HG03064 (cell line): ENCODE results near the gene FDXR.

Experiments
- ATAC-seq: cut with Tn5 transposase; IDR thresholded peaks from one replicate; pipeline ENCODE4 v1.9.1; 2021; ENCODE audit warnings: low read depth; ENCODE audit not compliant: unreplicated experiment

Gene FDXR

GRCh38 chr17:74860229-74860871 lies 12.4 kb downstream of the FDXR start:
- no peak for ATAC-seq

DNA sequence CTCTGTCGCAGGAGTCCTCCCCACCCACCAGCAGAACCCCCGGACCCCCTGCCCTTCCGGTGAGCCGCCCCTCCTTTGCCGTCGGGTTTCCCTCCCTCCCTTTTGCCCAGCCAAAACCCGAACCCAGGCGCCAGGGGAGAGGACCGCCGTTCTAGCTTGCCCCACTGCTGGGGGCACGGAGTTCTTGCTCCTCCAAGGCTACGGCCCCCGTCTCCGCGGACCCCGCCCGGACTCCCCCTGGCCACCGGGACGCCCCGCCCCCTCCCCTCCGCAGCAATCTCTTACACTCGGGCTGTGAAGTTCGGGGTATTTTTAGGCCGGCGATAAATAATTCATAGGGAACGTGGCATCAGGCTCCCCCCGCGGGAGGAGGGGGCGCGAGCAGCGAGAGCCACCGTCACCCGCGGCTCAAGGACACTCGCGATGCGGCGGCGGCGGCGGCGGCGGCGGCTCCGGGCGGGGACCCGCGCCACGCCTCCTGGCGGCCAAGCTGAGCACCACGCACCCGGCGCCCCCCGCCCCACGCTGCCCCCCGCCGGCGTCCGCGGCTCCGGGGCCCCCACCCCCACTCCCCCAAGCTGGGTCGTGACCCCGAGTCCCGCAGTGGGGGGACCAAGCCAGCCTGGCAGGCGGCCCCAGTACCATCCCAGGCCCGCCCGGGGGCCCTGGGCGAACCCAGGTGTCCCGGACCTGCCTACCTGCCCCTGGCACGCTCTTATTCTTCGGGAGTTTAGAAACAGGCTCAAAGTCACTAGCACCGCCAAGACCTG lies 13.2 kb downstream of the FDXR start, which contains the start of gene GRIN2C:
TSS of gene GRIN2C (minus strand) at position 427 of the 770 bp plus-strand sequence. CDS start 4,793 bp downstream, outside the sequence.
- ATAC-seq, result no peak

GRCh38 chr17:74858672-74859458 lies 13.9 kb downstream of the FDXR start:
- no peak for ATAC-seq

- no peak for ATAC-seq
Observed at GRCh38 chr17:74857191-74857590, 15.6 kb downstream of the FDXR start.

DNA sequence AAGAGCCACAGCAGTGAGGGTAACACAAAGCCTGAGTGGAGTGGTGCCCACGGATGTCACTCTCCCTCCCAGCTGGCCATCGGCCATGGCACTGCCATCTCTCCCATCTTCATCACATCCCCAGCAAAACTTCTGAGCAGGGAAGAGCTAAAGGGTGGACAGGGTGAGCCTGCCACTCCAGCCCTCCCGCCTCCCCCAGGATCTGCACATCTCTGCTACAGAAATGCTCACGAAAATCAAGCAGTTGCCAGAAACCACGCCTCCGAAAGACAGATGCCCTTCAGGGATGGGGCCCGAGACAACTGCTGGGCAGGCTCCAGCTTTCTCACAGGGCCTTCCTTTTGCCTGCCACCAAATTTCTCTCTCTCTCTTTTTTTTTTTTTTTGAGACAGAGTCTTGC lies 16.7 kb downstream of the FDXR start:
- ATAC-seq, result no peak

- no peak for ATAC-seq
Observed at GRCh38 chr17:74855323-74855722, 17.5 kb downstream of the FDXR start.

DNA sequence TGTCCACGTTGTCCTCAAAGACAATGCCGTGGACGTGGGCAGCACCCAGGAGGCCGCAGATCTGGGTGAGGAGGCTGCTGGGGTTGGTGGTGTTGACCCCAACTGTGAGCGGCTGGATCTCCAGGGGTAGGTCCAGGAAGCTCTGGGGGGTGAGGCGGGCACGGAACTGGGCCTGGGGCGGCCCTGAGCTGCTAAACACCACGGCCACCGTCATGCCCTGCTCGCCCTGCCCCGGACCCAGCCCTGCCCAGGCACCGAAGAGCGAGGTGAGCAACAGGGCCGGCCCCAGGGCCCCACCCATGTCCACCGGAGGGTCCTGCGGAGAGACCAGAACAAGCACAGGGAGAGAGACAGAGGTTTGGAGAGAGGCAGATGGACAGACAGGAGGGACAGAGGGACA lies 18.0 kb downstream of the FDXR start:
- ATAC-seq, result no peak

GRCh38 chr17:74853669-74854068 lies 19.1 kb downstream of the FDXR start:
- no peak for ATAC-seq

GRCh38 chr17:74853048-74853397 lies 19.8 kb downstream of the FDXR start:
- ATAC-seq, result no peak

DNA sequence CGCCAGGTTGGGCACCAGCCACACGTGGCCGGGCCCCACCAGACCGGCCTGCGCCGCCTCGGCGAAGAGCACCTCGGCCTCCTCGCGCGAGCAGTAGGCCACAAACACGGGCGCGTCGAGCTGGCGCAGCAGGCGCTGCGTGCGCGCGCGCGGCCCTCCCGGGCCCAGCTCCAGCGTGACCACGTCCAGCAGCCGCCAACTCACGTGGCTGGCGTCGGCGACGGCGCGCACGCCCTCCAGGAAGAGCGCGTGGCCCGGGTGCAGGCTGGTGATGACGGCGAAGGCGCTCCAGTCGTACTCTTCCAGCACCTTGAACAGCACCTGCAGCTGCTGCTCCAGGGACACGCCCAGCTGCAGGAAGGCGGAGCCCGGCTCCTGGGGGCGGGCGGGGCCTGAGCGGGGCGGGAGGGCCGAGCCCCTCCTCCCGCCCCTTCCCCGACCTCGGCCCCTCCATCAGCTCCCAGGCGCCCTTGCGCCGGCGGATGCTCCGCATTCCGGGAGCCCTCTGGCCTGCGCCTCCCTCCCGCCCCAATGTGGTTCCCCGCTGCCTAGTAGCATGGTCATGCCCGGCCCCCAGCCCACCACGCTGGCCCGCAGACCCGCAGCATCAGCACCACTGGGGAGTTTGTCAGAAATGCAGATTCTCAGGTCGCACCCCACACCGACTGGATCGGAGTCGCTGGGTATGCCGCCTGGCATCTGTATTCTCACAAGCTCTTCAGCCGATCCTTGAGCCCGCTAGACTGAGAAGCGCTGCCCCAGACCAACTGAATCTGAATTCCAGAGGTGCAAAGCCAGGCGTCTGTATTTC lies 20.4 kb downstream of the FDXR start:
- ATAC-seq, result no peak

- no peak for ATAC-seq
Observed at GRCh38 chr17:74851612-74852236, 21.1 kb downstream of the FDXR start.

DNA sequence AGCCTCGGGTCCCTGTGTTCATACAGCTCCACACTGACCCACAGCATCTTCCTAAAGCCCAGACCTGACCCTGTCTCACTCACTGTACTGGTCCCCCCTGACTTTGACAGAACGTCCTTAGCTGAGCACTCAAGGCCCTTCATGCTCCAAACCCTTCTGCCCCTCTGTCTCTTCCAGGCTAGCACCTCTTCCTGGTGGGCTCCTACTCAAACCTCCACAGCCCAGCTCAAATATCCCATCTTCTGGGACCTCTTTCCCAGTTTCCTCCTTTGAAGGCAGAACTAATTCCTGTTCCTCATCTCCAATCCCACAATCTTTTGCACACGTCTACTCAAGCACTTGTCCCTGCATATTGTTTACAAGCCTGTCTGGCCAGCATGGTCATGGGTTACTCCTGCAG lies 21.9 kb downstream of the FDXR start:
- ATAC-seq, result no peak

DNA sequence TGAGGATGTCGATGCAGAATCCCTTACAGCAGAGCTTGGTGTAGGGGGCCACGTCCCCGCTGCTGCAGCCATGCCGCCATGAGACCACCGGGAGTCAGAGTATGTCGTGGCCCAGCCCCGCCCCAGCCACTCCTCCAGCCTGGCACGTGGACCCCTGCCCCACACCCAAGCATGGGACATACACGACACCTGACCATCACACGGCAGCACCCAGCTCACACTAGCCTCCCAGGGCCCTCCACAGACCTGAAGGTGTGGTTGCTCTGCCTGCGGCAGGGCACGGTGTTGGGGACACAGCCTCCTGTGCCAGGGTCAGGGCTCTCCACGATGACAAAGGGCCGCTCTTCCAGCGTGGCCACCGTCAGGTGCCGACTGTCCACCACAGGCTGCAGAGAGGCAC lies 22.5 kb downstream of the FDXR start:
- no peak for ATAC-seq

DNA sequence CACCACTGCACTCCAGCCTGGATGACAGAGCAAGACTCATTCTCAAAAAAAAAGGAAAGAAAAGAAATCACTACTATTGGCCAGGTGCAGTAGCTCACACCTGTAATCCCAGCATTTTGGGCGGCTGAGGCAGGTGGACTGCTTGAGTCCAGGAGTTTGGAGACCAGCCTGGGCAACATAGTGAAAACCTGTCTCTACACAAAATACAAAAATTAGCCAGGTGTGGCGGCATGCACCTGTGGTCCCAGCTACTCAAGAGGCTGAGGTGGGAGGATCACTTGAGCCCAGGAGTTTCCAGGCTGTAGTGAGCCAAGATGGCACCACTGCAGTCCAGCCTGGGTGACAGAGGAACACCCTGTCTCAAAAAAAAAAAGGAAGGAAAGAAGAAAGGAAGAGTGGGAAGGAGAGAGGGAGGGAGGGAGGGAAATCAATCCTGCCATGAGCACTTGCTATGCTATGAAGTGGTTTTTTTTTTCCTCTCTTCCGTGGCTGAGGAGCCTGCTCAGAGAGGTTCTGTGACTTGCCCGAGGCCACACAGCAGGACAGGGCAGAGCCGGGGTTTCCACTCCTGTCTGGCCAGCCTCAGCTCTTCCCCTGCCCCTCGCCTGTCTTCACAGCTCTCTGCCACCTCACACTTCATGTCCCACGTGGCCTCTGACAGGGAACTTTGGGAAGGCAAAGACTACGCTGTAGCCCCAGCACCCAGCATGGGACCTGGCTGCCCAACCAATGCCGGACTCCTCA lies 24.0 kb downstream of the FDXR start:
- no peak for ATAC-seq

DNA sequence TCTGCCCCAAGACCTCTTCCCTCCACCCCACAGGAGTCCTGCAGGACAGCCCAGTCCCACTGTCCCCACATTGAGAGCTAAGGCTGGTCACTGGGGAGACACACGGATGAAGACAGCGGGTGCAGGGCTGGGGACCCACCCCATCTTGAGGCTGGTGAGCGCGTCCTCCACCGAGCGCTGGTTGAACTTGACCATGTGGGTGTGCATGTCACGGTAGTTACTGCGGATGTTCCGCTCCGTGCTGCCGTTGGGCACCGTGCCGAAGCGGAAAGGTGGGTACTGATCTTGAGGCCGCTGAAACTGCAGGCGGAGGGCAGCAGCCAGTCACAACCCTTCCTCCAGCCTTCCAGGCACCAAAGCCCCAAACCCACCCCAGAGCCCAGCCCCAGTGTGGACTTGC lies 26.2 kb downstream of the FDXR start:
- no peak for ATAC-seq

DNA sequence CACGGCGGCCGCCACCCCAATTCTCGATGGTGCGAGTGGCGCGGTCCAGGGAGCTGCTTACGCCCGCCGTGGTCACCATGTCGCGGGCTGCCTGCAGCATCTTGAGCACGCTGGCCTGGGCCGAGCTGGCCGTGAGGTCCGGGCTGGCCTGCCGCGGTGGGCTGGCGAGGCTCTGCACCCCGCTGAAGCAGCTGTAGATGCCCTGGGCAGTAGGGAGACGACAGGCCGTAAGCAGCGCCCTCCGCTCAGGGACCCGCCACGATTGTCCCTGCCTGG lies 29.5 kb downstream of the FDXR start:
- no peak for ATAC-seq

- ATAC-seq, result no peak
Observed at GRCh38 chr17:74842599-74843351, 30.0 kb downstream of the FDXR start.

DNA sequence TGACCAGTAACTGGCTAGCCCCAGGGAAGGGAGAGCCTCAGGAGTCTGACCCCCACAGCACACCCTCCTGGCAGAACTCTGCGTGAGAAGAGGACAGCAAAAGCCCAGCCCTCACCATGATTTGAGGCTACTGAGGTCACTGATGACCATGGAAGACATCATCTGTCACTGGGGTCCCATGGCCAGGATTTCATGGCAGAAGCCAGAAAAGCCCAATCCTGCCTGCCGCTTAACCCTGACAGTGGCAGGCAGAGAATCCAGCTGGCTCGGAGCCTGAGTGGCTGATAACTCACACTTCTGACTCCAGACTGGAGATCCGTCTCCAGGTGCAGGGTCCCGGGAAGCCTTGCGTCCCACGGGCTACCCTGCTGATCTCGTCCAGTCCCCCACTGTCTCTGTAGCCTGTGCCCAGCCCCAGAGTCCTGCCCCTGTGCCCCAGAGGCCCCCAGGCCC lies 30.6 kb downstream of the FDXR start:
- ATAC-seq, result no peak
